ENCODE measurements around the gene BCL11A. TPM values are rescaled to one million over a fixed set of nuclear protein-coding genes. Genes with fewer than 3 reads are reported as not detected.

Gene BCL11A
- total RNA-seq, 1 experiment from 2014 or later, result 0.33 TPM

- no TSS peak for BruUV-seq (replicated peaks)
- no peak for TF ChIP-seq TCF7L2 (IDR thresholded peaks at IDR 0.05; ENCODE audit: low read depth, low read length)
- no peak for TF ChIP-seq CTCF (IDR thresholded peaks at IDR 0.05)
- no peak for TF ChIP-seq POLR2AphosphoS5 (IDR thresholded peaks at IDR 0.05; ENCODE audit: low read depth, low read length)
- TF ChIP-seq REST (IDR thresholded peaks at IDR 0.05; ENCODE audit: insufficient read depth in 1 of 2, low read depth in 2 of 2, low read length in 1 of 2), result no peak
- TF ChIP-seq SIN3A (IDR thresholded peaks at IDR 0.05; ENCODE audit: borderline replicate concordance, insufficient read depth, low read depth, low read length), result no peak
- in situ Hi-C loops (cut with HindIII; ENCODE audit: low pct_unique_long_range_greater_than_20kb, low sequenced_read_pairs) (no loop called here), intact Hi-C loops (cut with micrococcal nuclease; ENCODE audit: unreplicated experiment) (no loop called here)
- Histone ChIP-seq H3K27ac (ENCODE audit: low read length) (no peak overlapping the region), H3K27me3 (ENCODE audit: control insufficient read depth, insufficient read depth, low read length) (peaks cover 7% of the 10 kb centered on the region), H3K4me1 (ENCODE audit: control insufficient read depth, insufficient read depth, low read length) (no peaks in the 10 kb centered on the region), H3K36me3 (ENCODE audit: control insufficient read depth, insufficient read depth, low read length) (no peaks in the 10 kb centered on the region), H3K9me3 (ENCODE audit: control insufficient read depth, insufficient read depth, low read depth, low read length) (no peaks in the 10 kb centered on the region), H3K4me3 (ENCODE audit: low read depth in 2 of 2, low read length in 2 of 2) (no peak overlapping the region)
- ChIA-PET CTCF (no interaction called here), POLR2A (no interaction called here)
- DNase-seq (ENCODE audit: low read depth, low spot score), result no peak
- no peak for ATAC-seq
Measured at GRCh38 chr2:60510713-60511112, 42.7 kb downstream of the BCL11A start.

- ATAC-seq (no peak), DNase-seq (ENCODE audit: low read depth, low spot score) (no peak)
- Histone ChIP-seq H3K4me1 (ENCODE audit: control insufficient read depth, insufficient read depth, low read length) (no peaks in the 10 kb centered on the region), H3K27me3 (ENCODE audit: control insufficient read depth, insufficient read depth, low read length) (peaks cover 7% of the 10 kb centered on the region), H3K4me3 (ENCODE audit: low read depth in 2 of 2, low read length in 2 of 2) (no peak overlapping the region), H3K36me3 (ENCODE audit: control insufficient read depth, insufficient read depth, low read length) (no peaks in the 10 kb centered on the region), H3K27ac (ENCODE audit: low read length) (no peak overlapping the region), H3K9me3 (ENCODE audit: control insufficient read depth, insufficient read depth, low read depth, low read length) (no peaks in the 10 kb centered on the region)
- BruUV-seq (replicated peaks), result no TSS peak
- TF ChIP-seq SIN3A (IDR thresholded peaks at IDR 0.05; ENCODE audit: borderline replicate concordance, insufficient read depth, low read depth, low read length) (no peak), TCF7L2 (IDR thresholded peaks at IDR 0.05; ENCODE audit: low read depth, low read length) (no peak), REST (IDR thresholded peaks at IDR 0.05; ENCODE audit: insufficient read depth in 1 of 2, low read depth in 2 of 2, low read length in 1 of 2) (no peak), CTCF (IDR thresholded peaks at IDR 0.05) (no peak), POLR2AphosphoS5 (IDR thresholded peaks at IDR 0.05; ENCODE audit: low read depth, low read length) (no peak)
- CTCF ChIA-PET, result interaction anchor here (0.6 kb wide), 1 partner anchor 167 kb away, joined by 3 read pairs; no protein-coding TSS in a partner anchor
- POLR2A ChIA-PET, result no interaction called here
- in situ Hi-C loops (cut with HindIII; ENCODE audit: low pct_unique_long_range_greater_than_20kb, low sequenced_read_pairs), result no loop called here
- intact Hi-C loops (cut with micrococcal nuclease; ENCODE audit: unreplicated experiment), result no loop called here
Measured at GRCh38 chr2:60509066-60509465, 44.4 kb downstream of the BCL11A start.
